Astrocyte (in vitro differentiated cells and primary cell): Measurements from ENCODE around the gene RLBP1. TPM values are rescaled to one million over a fixed set of nuclear protein-coding genes. Genes with fewer than 3 reads are reported as not detected.

Experiments
- DNase-seq: peaks from one replicate; pipeline ENCODE4 v3.0.0-alpha.2; 2010; ENCODE audit warnings: low read depth
- FAIRE-seq: peaks from 2 replicates; lab custom pipeline; 2011; peaks lifted over from hg19 to GRCh38; lab: Jason Lieb, UNC
- H2AFZ ChIP-seq: 2 replicates; pipeline ENCODE4 v1.6.0; 2012; ENCODE audit warnings: low read depth, low read length, inconsistent platforms
- H3K27ac ChIP-seq: 2 replicates; pipeline ENCODE4 v1.5.1; 2011; ENCODE audit warnings: low read depth, low read length, inconsistent platforms
- H3K27me3 ChIP-seq: 2 replicates; pipeline ENCODE4 v1.6.0; 2011; ENCODE audit warnings: low read length, inconsistent platforms; ENCODE audit not compliant: insufficient read depth
- H3K36me3 ChIP-seq: 2 replicates; pipeline ENCODE4 v1.5.1; 2011; ENCODE audit warnings: low read length, inconsistent platforms; ENCODE audit not compliant: insufficient read depth
- H3K4me1 ChIP-seq: 2 replicates; pipeline ENCODE4 v1.5.1; 2011; ENCODE audit warnings: low read length, inconsistent platforms; ENCODE audit not compliant: insufficient read depth
- H3K4me2 ChIP-seq: 2 replicates; pipeline ENCODE4 v1.6.0; 2012; ENCODE audit warnings: low read length, inconsistent platforms
- H3K4me3 ChIP-seq: 2 replicates; pipeline ENCODE4 v1.5.1; 2011; ENCODE audit warnings: low read depth, mild to moderate bottlenecking, low read length, inconsistent platforms; ENCODE audit not compliant: insufficient read depth
- H3K79me2 ChIP-seq: 2 replicates; pipeline ENCODE4 v1.6.0; 2012; ENCODE audit warnings: mild to moderate bottlenecking, low read length, inconsistent platforms; ENCODE audit not compliant: insufficient read depth
- H3K9ac ChIP-seq: 2 replicates; pipeline ENCODE4 v1.6.0; 2012; ENCODE audit warnings: mild to moderate bottlenecking, low read length, inconsistent platforms
- H3K9me3 ChIP-seq: 2 replicates; pipeline ENCODE4 v1.5.1; 2012; ENCODE audit warnings: low read depth, mild to moderate bottlenecking, low read length, inconsistent platforms; ENCODE audit not compliant: insufficient read depth
- H4K20me1 ChIP-seq: 2 replicates; pipeline ENCODE4 v1.6.0; 2012; ENCODE audit warnings: low read length, inconsistent platforms; ENCODE audit not compliant: insufficient read depth
- H3K27ac Mint-ChIP-seq: one replicate; pipeline ENCODE4 v1.8.0; 2021; ENCODE audit warnings: mild to moderate bottlenecking, mixed read lengths; ENCODE audit not compliant: unreplicated experiment
- H3K27me3 Mint-ChIP-seq: one replicate; pipeline ENCODE4 v1.8.0; 2021; ENCODE audit warnings: low read depth, mixed read lengths; ENCODE audit not compliant: unreplicated experiment
- H3K36me3 Mint-ChIP-seq: one replicate; pipeline ENCODE4 v1.8.0; 2021; ENCODE audit warnings: low read depth, mixed read lengths; ENCODE audit not compliant: unreplicated experiment
- H3K4me1 Mint-ChIP-seq: one replicate; pipeline ENCODE4 v1.8.0; 2021; ENCODE audit warnings: low read depth, mixed read lengths; ENCODE audit not compliant: unreplicated experiment
- H3K4me3 Mint-ChIP-seq: one replicate; pipeline ENCODE4 v1.8.0; 2021; ENCODE audit warnings: mild to moderate bottlenecking, moderate library complexity, mixed read lengths; ENCODE audit not compliant: unreplicated experiment
- H3K9me3 Mint-ChIP-seq: one replicate; pipeline ENCODE4 v1.8.0; 2021; ENCODE audit warnings: mild to moderate bottlenecking, mixed read lengths; ENCODE audit not compliant: unreplicated experiment
- CTCF ChIP-seq: IDR thresholded peaks from 2 replicates; pipeline ENCODE4 v1.5.1; 2011; ENCODE audit warnings: low read depth, mild to moderate bottlenecking, inconsistent platforms, low read length, moderate library complexity; ENCODE audit not compliant: insufficient read depth
- EZH2 ChIP-seq: IDR thresholded peaks from 2 replicates; pipeline ENCODE4 v1.6.1; 2012; ENCODE audit warnings: mild to moderate bottlenecking, low read length, inconsistent platforms; ENCODE audit not compliant: insufficient read depth
- total RNA-seq: library from RNA; stranded (reverse); gene quantifications from 2 replicates; pipeline ENCODE4 v1.2.1, GENCODE V29; 2021

RLBP1 gene
- total RNA-seq, 1 donor from 2014 or later, result not detected

GRCh38 chr15:89161666-89162065 is 59.7 kb downstream of the RLBP1 start:
- Mint-ChIP-seq H3K36me3 (peaks cover 6% of the 10 kb centered on the region), H3K27me3 (no peaks in the 10 kb centered on the region), H3K4me1 (peaks cover 7% of the 10 kb centered on the region), H3K9me3 (peaks cover 3% of the 10 kb centered on the region), H3K4me3 (no peak overlapping the region), H3K27ac (no peak overlapping the region)
- no peaks in the 10 kb centered on the region for H3K79me2 ChIP-seq
- H2AFZ ChIP-seq, result no peak overlapping the region
- H3K4me2 ChIP-seq, result no peak overlapping the region
- no peak overlapping the region for H3K4me3 ChIP-seq
- no peak for TF ChIP-seq EZH2
- no peak for TF ChIP-seq CTCF
- no peaks in the 10 kb centered on the region for H3K9me3 ChIP-seq
- FAIRE-seq, result no peak
- H3K4me1 ChIP-seq, result peaks cover 10% of the 10 kb centered on the region
- no peak for DNase-seq
- H3K27ac ChIP-seq, result no peak overlapping the region
- no peak overlapping the region for H3K9ac ChIP-seq
- H3K27me3 ChIP-seq, result no peaks in the 10 kb centered on the region
- H4K20me1 ChIP-seq, result peaks cover 7% of the 10 kb centered on the region
- H3K36me3 ChIP-seq, result peaks cover 7% of the 10 kb centered on the region

Other genes starting within 250 kb of the RLBP1 start
- gene ABHD2, start 133.1 kb downstream of the RLBP1 start, total RNA-seq, result 41.3 and 50.3 TPM in 2 replicates
- 7.8 and 10.6 TPM in 2 replicates for gene FANCI, start 22.4 kb upstream of the RLBP1 start, total RNA-seq
- gene POLG, start 113.2 kb upstream of the RLBP1 start, total RNA-seq, result 48.5 and 54.4 TPM in 2 replicates